KMS-11 (cell line): ENCODE results near the gene YARS1.

Experiments
- H2AFZ ChIP-seq: fragments of 200-600 bp; sonication (generic); 2 replicates; pipeline ENCODE4 v1.6.1; 2016; ENCODE audit warnings: antibody characterized with exemption, mixed run types, low read depth
- H3K27ac ChIP-seq: fragments of 200-600 bp; sonication (generic); 2 replicates; pipeline ENCODE4 v1.6.1; 2016; ENCODE audit warnings: mild to moderate bottlenecking, mixed run types
- H3K27me3 ChIP-seq: fragments of 200-600 bp; sonication (generic); 2 replicates; pipeline ENCODE4 v1.6.1; 2017; ENCODE audit warnings: mild to moderate bottlenecking, low read depth, mixed run types, moderate library complexity; ENCODE audit not compliant: insufficient read depth
- H3K36me3 ChIP-seq: fragments of 200-600 bp; sonication (generic); 2 replicates; pipeline ENCODE4 v1.6.1; 2017; ENCODE audit warnings: mild to moderate bottlenecking, mixed run types; ENCODE audit not compliant: insufficient read depth
- H3K4me1 ChIP-seq: fragments of 200-600 bp; sonication (generic); 2 replicates; pipeline ENCODE4 v1.6.1; 2016; ENCODE audit warnings: mild to moderate bottlenecking, low read depth, mixed run types; ENCODE audit not compliant: poor library complexity, severe bottlenecking
- H3K4me2 ChIP-seq: fragments of 200-600 bp; sonication (generic); 2 replicates; pipeline ENCODE4 v1.7.0; 2016; ENCODE audit warnings: mild to moderate bottlenecking, mixed run types
- H3K4me3 ChIP-seq: fragments of 200-600 bp; sonication (generic); IDR thresholded peaks from 2 replicates; pipeline ENCODE4 v1.6.1; 2017; ENCODE audit warnings: low read depth, low read length, mixed read lengths; ENCODE audit not compliant: insufficient read depth
- H3K79me2 ChIP-seq: fragments of 200-600 bp; sonication (generic); 2 replicates; pipeline ENCODE4 v1.6.1; 2016; ENCODE audit warnings: low read depth, mixed run types; ENCODE audit not compliant: insufficient read depth
- H3K9ac ChIP-seq: fragments of 200-600 bp; sonication (generic); 2 replicates; pipeline ENCODE4 v1.6.1; 2016; ENCODE audit warnings: mild to moderate bottlenecking, mixed run types
- H4K20me1 ChIP-seq: fragments of 200-600 bp; sonication (generic); 2 replicates; pipeline ENCODE4 v1.6.1; 2016; ENCODE audit warnings: mild to moderate bottlenecking, mixed run types; ENCODE audit not compliant: insufficient read depth
- TF ChIP-seq, protein P1 (sequence below): fragments of 200-600 bp; sonication (generic); conservative IDR thresholded peaks from 2 replicates; pipeline ENCODE4 v1.6.1; 2017; ENCODE audit warnings: low read depth, mild to moderate bottlenecking, antibody characterized with exemption, low read length, moderate library complexity, mixed read lengths

YARS1 gene

DNA sequence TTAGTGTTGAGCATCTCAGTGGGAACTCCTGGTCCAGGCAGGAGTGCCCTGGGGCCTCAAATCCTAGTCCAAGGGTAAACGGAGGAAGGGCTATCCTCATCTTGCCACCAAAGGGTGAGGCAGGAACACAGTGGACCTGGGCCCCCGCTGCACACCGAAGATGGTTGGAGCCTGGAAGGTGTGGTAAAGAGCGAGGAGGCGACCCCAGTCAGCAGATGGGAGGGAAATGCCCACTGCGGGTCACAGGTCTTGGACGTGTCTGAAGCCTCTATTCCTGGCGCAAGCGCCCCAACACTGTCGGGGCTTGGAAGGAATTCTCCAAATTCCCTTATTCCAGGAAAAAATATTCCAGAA, 76.1 kb downstream of the YARS1 start:
- Histone ChIP-seq H3K36me3 (no peaks in the 10 kb centered on the region), H3K4me1 (peaks cover 13% of the 10 kb centered on the region), H3K4me3 (peak overlapping the region; percentile 63), H2AFZ (peak overlapping the region; percentile 71), H4K20me1 (no peaks in the 10 kb centered on the region), H3K79me2 (no peaks in the 10 kb centered on the region), H3K27me3 (no peaks in the 10 kb centered on the region), H3K27ac (no peak overlapping the region), H3K4me2 (peak overlapping the region; percentile 63), H3K9ac (peak overlapping the region; percentile 35; the same call in 1 of the 2 replicates)
- TF ChIP-seq, protein P1, sequence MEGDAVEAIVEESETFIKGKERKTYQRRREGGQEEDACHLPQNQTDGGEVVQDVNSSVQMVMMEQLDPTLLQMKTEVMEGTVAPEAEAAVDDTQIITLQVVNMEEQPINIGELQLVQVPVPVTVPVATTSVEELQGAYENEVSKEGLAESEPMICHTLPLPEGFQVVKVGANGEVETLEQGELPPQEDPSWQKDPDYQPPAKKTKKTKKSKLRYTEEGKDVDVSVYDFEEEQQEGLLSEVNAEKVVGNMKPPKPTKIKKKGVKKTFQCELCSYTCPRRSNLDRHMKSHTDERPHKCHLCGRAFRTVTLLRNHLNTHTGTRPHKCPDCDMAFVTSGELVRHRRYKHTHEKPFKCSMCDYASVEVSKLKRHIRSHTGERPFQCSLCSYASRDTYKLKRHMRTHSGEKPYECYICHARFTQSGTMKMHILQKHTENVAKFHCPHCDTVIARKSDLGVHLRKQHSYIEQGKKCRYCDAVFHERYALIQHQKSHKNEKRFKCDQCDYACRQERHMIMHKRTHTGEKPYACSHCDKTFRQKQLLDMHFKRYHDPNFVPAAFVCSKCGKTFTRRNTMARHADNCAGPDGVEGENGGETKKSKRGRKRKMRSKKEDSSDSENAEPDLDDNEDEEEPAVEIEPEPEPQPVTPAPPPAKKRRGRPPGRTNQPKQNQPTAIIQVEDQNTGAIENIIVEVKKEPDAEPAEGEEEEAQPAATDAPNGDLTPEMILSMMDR = no peak

DNA sequence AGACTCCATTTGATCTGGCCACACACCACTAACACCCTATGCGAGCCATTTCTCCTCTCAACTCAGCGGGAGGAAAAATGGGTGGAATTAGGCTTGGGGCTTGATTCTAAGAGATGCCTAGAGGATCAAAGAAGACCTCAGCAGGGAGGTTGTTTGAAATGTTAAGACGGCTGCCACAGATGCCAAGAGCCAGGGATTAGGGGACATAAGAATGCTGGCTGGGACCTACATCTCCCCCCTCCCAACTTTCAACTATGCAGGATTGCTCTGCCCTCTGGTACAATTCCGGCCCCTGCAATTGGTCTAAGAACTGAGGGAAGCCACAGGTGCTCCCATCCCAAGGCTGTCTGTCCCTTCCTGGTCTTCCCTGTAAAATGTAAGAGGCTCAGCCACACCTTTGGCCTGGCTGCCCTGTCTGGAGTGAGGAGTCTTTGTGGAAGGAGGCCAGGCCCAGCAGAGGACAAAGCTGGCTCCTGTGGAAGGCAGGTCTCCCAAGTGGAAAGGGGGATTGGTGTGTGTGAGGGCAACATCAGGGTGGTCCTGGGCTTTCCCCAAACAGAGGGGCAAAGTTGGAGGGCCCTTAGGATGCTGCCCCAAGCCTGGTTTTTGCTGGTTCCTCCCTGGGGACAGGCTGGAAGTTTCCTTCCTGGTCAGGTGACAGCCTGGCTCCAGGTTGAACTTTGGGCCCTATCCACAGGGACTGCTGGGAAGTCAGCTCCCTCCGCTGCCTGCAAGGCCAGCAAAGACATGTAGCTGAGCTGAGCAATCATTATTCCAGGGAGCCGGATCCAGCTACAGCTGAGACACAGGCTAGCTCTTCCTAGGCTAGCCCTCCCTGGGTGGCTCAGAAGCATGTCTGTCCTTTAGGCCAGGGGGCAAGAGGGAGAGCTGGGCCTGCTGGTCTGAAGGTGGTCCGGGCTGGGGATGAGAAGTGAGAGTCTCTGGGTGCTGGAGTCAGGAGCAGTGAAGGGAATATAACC, 80.1 kb downstream of the YARS1 start:
- Histone ChIP-seq H3K4me1 (peaks cover 7% of the 10 kb centered on the region), H3K27ac (no peak overlapping the region), H2AFZ (no peak overlapping the region), H3K36me3 (no peaks in the 10 kb centered on the region), H3K9ac (no peak overlapping the region), H3K4me2 (no peak overlapping the region), H3K27me3 (no peaks in the 10 kb centered on the region), H3K79me2 (no peaks in the 10 kb centered on the region), H3K4me3 (no peak overlapping the region), H4K20me1 (no peaks in the 10 kb centered on the region)
- TF ChIP-seq, protein P1 = no peak

DNA sequence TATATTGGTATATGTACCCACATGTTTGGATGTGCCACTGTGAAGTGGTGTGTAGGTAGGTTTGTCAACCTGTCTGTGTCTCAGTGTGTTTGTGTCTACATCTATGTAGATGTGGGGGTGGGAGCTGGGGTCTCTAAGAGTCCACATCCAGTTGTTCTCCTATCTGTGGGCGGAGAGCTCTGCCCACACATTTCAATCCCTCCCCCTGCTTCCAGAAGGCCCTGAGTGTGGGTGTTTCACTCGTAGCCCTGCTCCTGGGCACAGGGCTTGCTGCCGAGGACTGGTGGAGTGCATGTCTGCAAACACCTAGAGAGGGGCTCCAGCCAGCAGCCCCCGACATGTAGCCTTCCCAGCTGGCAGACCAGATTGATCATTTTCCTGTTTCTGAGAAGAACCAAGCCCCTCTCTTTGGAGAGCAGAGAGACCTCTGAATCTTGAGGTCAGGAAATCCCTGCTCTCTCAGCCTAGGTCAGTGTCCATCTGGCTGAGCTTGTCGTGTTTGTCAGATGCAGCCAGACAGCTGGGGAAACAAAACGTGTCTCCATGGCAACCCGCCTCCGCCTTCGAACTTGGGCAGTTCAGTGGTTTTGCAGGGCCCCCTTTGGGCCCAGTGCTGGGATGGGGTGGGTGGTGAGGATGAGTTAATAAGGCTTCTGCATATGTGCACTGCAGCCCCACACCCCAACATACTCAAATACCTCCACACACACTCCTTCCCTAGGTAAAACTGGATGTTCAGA, 83.4 kb downstream of the YARS1 start:
- no peaks in the 10 kb centered on the region for H3K79me2 ChIP-seq
- H4K20me1 ChIP-seq = no peaks in the 10 kb centered on the region
- H2AFZ ChIP-seq = no peak overlapping the region
- no peak overlapping the region for H3K4me2 ChIP-seq
- H3K36me3 ChIP-seq = no peaks in the 10 kb centered on the region
- H3K27ac ChIP-seq = no peak overlapping the region
- no peaks in the 10 kb centered on the region for H3K4me1 ChIP-seq
- no peaks in the 10 kb centered on the region for H3K27me3 ChIP-seq
- no peak overlapping the region for H3K4me3 ChIP-seq
- TF ChIP-seq, protein P1 = no peak
- no peak overlapping the region for H3K9ac ChIP-seq

DNA sequence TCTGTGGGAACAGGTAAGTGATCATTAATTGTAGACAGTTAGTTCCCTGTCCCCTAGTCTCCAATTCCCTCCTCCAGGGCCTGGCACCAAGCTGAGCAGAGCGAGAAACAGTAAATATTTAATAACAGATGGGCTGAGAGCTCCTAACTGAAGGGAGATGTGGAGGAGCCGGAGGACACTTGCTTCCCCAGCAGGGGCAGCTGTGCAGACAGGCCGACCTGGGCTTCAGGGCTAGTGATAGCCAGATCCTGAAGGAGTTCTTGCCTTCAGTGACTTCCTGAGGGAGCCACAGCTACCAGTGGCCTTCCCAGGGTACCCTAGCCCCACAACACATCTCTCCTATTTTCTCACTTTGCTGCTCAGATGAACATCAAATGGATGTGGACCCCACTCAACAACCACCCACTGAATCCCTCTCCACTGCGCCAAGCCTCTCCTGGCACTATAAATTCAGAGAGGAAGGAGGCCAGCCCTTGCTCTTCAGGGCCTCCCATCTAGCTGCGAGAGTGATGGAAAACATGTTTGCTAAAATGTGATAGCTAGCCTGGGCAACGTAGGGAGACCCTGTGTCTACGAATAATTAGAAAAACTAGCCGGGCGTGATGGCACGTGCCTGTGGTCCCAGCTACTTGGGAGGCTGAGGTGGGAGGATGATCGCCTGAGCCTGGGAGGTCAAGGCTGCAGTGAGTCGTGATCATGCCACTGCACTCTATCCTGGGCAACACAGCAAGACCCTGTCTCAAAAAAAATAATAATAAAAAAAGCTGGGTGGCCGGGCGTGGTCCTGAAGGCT, 87.7 kb downstream of the YARS1 start:
- Histone ChIP-seq H4K20me1 (no peaks in the 10 kb centered on the region), H3K27ac (no peak overlapping the region), H3K4me1 (peaks cover 14% of the 10 kb centered on the region), H3K36me3 (no peaks in the 10 kb centered on the region), H3K4me3 (no peak overlapping the region), H3K9ac (no peak overlapping the region), H3K4me2 (no peak overlapping the region), H3K79me2 (no peaks in the 10 kb centered on the region), H3K27me3 (no peaks in the 10 kb centered on the region), H2AFZ (no peak overlapping the region)
- TF ChIP-seq, protein P1 = no peak
